LNCAP (cell line): ENCODE results near the gene WDR35.

Experiments
- TF ChIP-seq, protein P1 (sequence below): fragments of 450-650 bp; IDR thresholded peaks from 2 replicates; pipeline ENCODE4 v1.5.1; 2017; ENCODE audit warnings: mild to moderate bottlenecking

Gene WDR35

DNA sequence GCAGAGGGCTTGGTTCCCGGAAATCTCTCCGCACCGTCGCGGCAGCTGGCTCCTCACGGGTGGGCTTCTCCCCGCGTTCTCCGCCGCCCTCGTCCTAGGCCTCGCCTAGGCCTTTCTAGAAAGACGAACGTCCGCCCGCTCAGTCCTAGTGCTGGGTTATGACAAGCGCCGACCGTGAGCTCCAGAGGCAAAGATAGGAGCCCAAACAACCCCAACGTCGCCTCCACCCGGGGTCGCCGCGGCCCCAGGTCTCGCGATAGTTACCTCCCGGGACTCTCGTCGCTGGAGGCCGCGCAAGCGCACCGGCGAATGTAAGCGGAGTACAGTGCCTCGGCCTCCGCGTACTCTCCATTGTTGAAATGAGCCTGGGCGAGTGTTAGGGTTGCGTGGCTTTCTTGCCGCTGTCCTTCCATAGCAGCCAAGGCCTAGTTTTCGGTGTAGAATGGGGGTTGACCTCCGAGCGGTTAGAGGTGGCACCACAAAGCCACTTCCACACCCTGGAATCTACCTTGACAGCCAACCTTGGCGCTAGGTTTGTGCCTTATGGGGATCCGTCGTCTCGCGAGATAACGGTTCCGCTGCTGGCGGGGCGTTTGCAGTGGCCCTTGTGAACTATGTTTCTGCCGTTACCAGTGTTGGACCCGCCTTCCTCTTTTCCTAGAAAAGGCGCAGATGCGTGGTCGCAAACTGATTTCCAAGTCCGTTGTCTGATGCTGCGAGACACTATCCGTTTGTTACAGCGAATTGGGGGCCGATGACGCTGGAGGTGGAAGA is 88.3 kb downstream of the WDR35 start, which contains the start of gene TTC32:
TTC32 (minus strand) TSS at position 542 of the 774 bp plus-strand sequence; CDS start at position 413, 129 bp downstream.
- TF ChIP-seq, protein P1, sequence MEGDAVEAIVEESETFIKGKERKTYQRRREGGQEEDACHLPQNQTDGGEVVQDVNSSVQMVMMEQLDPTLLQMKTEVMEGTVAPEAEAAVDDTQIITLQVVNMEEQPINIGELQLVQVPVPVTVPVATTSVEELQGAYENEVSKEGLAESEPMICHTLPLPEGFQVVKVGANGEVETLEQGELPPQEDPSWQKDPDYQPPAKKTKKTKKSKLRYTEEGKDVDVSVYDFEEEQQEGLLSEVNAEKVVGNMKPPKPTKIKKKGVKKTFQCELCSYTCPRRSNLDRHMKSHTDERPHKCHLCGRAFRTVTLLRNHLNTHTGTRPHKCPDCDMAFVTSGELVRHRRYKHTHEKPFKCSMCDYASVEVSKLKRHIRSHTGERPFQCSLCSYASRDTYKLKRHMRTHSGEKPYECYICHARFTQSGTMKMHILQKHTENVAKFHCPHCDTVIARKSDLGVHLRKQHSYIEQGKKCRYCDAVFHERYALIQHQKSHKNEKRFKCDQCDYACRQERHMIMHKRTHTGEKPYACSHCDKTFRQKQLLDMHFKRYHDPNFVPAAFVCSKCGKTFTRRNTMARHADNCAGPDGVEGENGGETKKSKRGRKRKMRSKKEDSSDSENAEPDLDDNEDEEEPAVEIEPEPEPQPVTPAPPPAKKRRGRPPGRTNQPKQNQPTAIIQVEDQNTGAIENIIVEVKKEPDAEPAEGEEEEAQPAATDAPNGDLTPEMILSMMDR, result no peak

DNA sequence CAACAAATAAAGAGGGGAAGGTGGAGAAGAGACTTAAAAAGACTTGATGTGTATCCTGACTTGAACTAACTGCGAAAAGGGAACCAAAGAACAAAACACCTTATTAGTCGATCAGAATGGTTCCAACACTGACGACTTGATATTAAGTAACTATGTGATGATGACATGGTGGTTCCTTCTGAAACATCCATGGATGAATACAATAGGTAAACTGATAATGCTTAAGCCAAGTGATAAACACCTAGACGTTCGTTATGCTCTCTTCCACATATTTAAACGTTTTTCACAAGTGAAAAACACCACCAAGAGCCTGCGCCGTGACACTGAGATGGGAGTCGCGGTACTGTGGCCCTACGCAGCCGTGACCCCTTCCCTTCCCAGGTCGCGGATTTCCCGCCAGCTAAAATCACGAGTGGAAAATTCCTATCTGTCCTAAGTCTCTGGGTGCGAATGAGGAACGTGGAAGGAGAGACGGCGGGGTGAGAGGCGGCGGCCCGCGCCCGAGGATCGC is 88.9 kb downstream of the WDR35 start:
- TF ChIP-seq, protein P1, result no peak

DNA sequence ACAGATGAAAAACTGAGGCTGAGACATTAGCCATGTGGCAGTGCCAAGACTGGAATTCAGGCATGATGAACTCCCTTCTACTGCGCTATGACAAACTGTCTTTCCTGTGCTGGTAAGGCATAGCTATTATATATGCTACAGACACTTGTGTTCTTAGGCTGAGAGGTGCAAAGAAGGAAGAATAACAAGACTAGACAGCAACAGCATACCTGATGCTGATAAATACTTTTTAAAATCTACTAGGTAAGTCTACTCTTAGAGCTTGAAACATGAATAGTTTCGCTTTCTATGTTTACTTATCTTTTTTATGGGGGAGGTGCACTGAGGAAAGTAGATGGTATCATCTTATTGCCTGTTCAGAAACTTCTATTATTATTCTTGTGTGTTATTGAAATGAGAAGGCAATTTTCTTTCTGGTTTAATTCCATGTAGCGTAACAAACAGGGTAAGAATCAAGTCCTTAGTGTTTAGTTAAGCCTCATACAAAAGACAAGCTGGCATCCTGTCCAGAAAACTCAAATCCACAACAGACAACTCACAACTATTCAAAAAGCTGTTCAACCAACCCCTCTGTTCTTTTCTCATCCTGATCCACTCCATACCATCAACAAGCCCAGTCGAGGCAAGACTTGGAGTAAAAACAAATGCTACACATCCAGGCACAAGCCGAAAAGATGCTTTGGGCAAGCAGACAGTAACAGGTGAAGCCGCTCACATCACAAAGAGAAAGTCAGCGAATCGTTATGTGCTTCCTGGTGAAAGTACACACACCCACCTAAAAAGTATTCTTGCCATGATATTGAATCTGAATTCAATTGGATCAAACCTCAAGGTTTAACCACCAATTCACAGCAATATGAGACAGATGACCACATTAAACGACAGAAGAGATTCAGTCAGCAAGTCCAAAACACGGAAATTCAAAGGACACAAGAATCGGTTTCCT is 89.6 kb downstream of the WDR35 start:
- TF ChIP-seq, protein P1, result no peak

DNA sequence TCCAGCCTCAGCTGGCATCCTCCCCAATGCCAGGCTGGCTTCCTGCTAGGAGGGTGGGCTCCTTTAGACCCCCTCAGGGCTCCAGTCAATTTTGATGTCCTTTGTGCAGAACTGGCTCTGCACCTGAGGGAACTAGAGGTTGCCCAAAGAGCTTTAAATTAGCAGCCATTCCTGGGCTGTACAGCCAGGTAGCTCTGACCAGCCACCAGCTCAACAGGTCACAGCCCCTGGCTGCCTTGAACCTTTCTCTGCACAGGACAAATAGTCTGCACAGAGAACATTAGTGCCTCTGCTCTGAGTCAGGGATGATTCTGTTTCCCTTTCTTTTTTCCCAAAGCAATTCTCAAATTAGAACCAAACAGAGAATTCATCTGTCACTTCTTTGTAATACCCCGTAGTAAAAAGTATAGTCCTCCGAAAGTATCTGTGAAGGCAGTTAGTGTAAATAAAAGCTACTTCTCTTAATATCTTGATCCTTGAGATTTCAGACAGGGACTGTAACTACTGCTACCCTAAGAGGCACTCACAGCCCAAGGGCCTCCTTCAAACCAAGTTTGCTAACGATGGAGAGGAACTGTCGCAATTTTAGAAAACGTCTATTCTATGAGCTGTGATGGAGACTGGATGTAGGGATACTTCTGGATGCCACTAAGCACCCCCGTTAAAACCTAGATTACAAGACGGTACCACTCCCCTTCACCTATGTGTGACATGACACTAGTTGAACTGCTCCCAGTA is 91.1 kb downstream of the WDR35 start:
- TF ChIP-seq, protein P1, result no peak

DNA sequence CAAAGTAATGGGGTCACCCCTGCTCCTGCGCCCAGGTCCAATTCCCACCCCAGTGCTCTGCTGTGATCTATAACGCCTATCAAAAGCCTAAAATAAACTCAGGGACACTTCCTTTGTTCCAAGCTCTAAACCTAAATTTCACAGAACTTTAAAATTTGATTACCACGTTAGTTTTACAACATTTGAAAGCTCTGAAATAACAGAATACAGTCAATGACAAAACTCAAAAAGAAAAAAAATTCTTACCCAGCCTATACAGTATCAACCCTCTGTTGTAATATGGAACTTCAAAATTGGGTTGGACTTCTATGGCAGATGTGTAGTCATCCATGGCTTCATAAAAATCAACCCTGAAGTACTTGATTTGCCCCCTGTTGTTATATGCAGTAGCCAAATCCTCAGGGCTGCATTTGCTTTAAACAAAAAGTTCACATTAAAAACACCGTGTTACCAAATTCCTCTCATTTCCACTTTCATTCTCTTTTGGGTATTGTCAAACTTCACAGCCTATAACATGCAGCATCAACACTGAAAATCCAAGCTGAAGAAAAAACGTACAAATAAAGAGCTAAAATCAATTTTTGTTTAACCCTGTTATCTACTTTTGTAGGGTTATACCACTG is 92.2 kb downstream of the WDR35 start:
- TF ChIP-seq, protein P1, result no peak

DNA sequence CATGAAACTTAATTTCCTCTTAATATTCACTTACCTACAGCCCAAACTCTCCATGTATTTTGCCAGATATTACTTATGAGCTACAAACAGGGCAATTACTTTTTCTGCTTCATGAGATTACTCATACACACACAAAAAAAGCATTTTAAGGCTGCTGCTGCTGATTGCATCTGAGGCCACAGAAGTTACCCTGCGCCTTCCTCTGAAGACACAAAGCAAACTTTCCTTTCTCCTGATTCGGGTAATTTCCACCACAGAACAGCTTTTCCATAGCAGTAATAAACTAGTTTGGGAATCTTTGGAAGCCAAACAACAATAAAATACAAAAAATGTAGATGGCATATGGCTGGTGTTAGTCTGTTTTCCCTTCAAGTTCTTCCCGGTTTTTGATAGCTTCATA is 94.4 kb downstream of the WDR35 start:
- TF ChIP-seq, protein P1, result no peak
